ENCODE results near the gene HAAO. TPM values are rescaled to one million over a fixed set of nuclear protein-coding genes. Genes with fewer than 3 reads are reported as not detected.

Gene HAAO
- total RNA-seq, 1 donor from 2014 or later, result 14.5 TPM

- H3K9me3 Mint-ChIP-seq (ENCODE audit: low read depth), result no peaks in the 10 kb centered on the region
- peaks cover 3% of the 10 kb centered on the region for H3K27me3 Mint-ChIP-seq
- H3K4me1 Mint-ChIP-seq (ENCODE audit: low read depth), result peaks cover 21% of the 10 kb centered on the region
- H3K4me3 Mint-ChIP-seq (ENCODE audit: low read depth), result no peak overlapping the region
- H3K27ac Mint-ChIP-seq, result no peak overlapping the region
- DNase-seq (ENCODE audit: low spot score, unreplicated experiment), result no peak
- peaks cover 1% of the 10 kb centered on the region for H3K36me3 Mint-ChIP-seq (ENCODE audit: insufficient read depth)
- TF ChIP-seq CTCF (IDR thresholded peaks at IDR 0.05; ENCODE audit: unreplicated experiment), result no peak
These were observed 3.5 kb upstream of the HAAO start for GRCh38 chr2:42795841-42796301.

- Mint-ChIP-seq H3K36me3 (ENCODE audit: insufficient read depth) (peaks cover 1% of the 10 kb centered on the region), H3K27ac (no peak overlapping the region), H3K27me3 (peaks cover 3% of the 10 kb centered on the region), H3K9me3 (ENCODE audit: low read depth) (no peaks in the 10 kb centered on the region), H3K4me1 (ENCODE audit: low read depth) (peaks cover 21% of the 10 kb centered on the region), H3K4me3 (ENCODE audit: low read depth) (no peak overlapping the region)
- DNase-seq (ENCODE audit: low spot score, unreplicated experiment), result no peak
- TF ChIP-seq CTCF (IDR thresholded peaks at IDR 0.05; ENCODE audit: unreplicated experiment), result no peak
These were observed 2.9 kb upstream of the HAAO start for GRCh38 chr2:42795275-42795674.

- TF ChIP-seq CTCF (IDR thresholded peaks at IDR 0.05; ENCODE audit: unreplicated experiment), result peak; percentile 58
- no peak for DNase-seq (ENCODE audit: low spot score, unreplicated experiment)
- peak overlapping the region; percentile 68 for H3K4me3 Mint-ChIP-seq (ENCODE audit: low read depth)
- peaks cover 3% of the 10 kb centered on the region for H3K27me3 Mint-ChIP-seq
- no peaks in the 10 kb centered on the region for H3K9me3 Mint-ChIP-seq (ENCODE audit: low read depth)
- H3K4me1 Mint-ChIP-seq (ENCODE audit: low read depth), result peaks cover 21% of the 10 kb centered on the region
- peak overlapping the region; percentile 67 for H3K27ac Mint-ChIP-seq
- H3K36me3 Mint-ChIP-seq (ENCODE audit: insufficient read depth), result peaks cover 1% of the 10 kb centered on the region
These were observed 2.1 kb upstream of the HAAO start for GRCh38 chr2:42794271-42795046.

- H3K4me1 Mint-ChIP-seq (ENCODE audit: low read depth), result peaks cover 21% of the 10 kb centered on the region
- peak overlapping the region; percentile 68 for H3K4me3 Mint-ChIP-seq (ENCODE audit: low read depth)
- TF ChIP-seq CTCF (IDR thresholded peaks at IDR 0.05; ENCODE audit: unreplicated experiment), result no peak
These were observed 1.2 kb upstream of the HAAO start for GRCh38 chr2:42793334-42794270.

GRCh38 chr2:42792087-42792582 is 248 bp downstream of the HAAO start:
- peak overlapping the region; percentile 80 for H3K27ac Mint-ChIP-seq
- peaks cover 1% of the 10 kb centered on the region for H3K36me3 Mint-ChIP-seq (ENCODE audit: insufficient read depth)
- no peak for DNase-seq (ENCODE audit: low spot score, unreplicated experiment)
- TF ChIP-seq CTCF (IDR thresholded peaks at IDR 0.05; ENCODE audit: unreplicated experiment), result no peak
- peak overlapping the region; percentile 78 for H3K4me3 Mint-ChIP-seq (ENCODE audit: low read depth)
- H3K4me1 Mint-ChIP-seq (ENCODE audit: low read depth), result peaks cover 21% of the 10 kb centered on the region
- no peaks in the 10 kb centered on the region for H3K9me3 Mint-ChIP-seq (ENCODE audit: low read depth)
- H3K27me3 Mint-ChIP-seq, result peaks cover 3% of the 10 kb centered on the region

More at GRCh38 chr2:42793334-42794270, 1.2 kb upstream of the HAAO start:
- peak overlapping the region; percentile 78 for H3K27ac Mint-ChIP-seq
- no peaks in the 10 kb centered on the region for H3K9me3 Mint-ChIP-seq (ENCODE audit: low read depth)
- H3K36me3 Mint-ChIP-seq (ENCODE audit: insufficient read depth), result peaks cover 2% of the 10 kb centered on the region
- peaks cover 3% of the 10 kb centered on the region for H3K27me3 Mint-ChIP-seq
- DNase-seq (ENCODE audit: low spot score, unreplicated experiment), result no peak

Measured in progenitor cell of endocrine pancreas (in vitro differentiated cells).